Nephron (organoid): Measurements from ENCODE around the gene SH3YL1.
A peak's percentile ranks its signal among the peaks of the same experiment; 100 is the strongest.

Experiments used
- H3K27ac Mint-ChIP-seq, 3 experiments: 2 replicates each; pipeline ENCODE4 v1.8.0; 2020; ENCODE audit warnings: mixed read lengths in 3 of 3, mild to moderate bottlenecking in 2 of 3, moderate library complexity in 1 of 3
- H3K27me3 Mint-ChIP-seq: 2 replicates; pipeline ENCODE4 v1.8.0; 2021; ENCODE audit warnings: low read depth, mild to moderate bottlenecking, moderate library complexity, mixed read lengths
- H3K36me3 Mint-ChIP-seq: 2 replicates; pipeline ENCODE4 v1.8.0; 2020; ENCODE audit warnings: low read depth, mixed read lengths
- H3K4me1 Mint-ChIP-seq: 2 replicates; pipeline ENCODE4 v1.8.0; 2020; ENCODE audit warnings: mixed read lengths
- H3K4me3 Mint-ChIP-seq, 3 experiments: 2 replicates each; pipeline ENCODE4 v1.8.0; 2020; ENCODE audit warnings: mild to moderate bottlenecking in 3 of 3, mixed read lengths in 3 of 3, moderate library complexity in 2 of 3
- H3K9me3 Mint-ChIP-seq: 2 replicates; pipeline ENCODE4 v1.8.0; 2020; ENCODE audit warnings: mixed read lengths
- TF ChIP-seq, protein P1 (sequence below), 3 experiments: fragments of 200-600 bp; sonication (generic); IDR thresholded peaks; one replicate each; pipeline ENCODE4 v1.5.0; 2021; ENCODE audit warnings: antibody characterized with exemption in 3 of 3; ENCODE audit not compliant: unreplicated experiment in 3 of 3

The SH3YL1 gene, protein sequence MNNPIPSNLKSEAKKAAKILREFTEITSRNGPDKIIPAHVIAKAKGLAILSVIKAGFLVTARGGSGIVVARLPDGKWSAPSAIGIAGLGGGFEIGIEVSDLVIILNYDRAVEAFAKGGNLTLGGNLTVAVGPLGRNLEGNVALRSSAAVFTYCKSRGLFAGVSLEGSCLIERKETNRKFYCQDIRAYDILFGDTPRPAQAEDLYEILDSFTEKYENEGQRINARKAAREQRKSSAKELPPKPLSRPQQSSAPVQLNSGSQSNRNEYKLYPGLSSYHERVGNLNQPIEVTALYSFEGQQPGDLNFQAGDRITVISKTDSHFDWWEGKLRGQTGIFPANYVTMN

DNA sequence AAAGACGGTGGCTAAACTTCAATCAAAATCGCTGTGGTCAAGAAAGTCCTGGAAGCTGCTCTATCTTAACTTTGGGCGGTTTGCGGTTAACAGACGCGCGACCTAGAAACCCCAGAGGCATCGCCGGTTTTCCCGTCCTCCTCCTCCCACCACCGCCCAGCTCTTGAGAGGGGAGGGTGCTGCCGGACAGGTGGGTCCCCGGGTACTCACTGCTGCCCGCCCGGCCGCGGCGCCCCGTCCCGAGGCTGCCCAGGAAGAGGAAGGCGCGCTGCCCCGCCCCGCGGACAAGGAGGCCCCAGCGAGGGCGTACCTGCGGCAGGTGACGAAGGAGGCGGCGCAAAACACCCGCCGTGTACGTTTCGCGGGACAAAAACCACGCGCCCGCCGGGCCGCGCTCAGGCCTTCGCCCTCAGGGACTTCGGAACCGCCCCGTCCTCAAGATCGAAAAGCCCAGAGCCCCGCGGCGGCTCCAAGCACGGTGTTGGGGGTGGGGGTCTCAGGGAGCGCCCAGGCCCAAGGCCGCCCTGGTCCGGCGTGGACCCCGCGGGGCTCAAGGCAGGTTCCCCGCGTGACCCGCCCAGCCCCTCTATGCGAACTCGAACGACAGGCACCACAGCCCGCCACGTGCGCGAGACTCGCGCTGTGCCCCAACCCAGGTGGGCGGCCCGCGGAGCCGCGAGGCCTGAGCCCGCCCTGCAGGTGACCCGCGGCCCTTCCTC is at the start of gene SH3YL1:
Gene SH3YL1, minus strand, starts transcription at position 259 of the 719 bp plus-strand sequence. Its CDS starts 48 bp downstream, at position 211.
- peaks cover 37% of the 10 kb centered on the region for H3K4me1 Mint-ChIP-seq
- peak within 1 kb of the TSS; percentile 94 to 97 (median 95) for H3K4me3 Mint-ChIP-seq
- peak within 1 kb of the TSS; percentile 91 to 95 (median 91) for H3K27ac Mint-ChIP-seq
- H3K36me3 Mint-ChIP-seq, result peaks cover 43% of the 10 kb centered on the region
- peaks cover 5% of the 10 kb centered on the region for H3K9me3 Mint-ChIP-seq
- TF ChIP-seq, protein P1, sequence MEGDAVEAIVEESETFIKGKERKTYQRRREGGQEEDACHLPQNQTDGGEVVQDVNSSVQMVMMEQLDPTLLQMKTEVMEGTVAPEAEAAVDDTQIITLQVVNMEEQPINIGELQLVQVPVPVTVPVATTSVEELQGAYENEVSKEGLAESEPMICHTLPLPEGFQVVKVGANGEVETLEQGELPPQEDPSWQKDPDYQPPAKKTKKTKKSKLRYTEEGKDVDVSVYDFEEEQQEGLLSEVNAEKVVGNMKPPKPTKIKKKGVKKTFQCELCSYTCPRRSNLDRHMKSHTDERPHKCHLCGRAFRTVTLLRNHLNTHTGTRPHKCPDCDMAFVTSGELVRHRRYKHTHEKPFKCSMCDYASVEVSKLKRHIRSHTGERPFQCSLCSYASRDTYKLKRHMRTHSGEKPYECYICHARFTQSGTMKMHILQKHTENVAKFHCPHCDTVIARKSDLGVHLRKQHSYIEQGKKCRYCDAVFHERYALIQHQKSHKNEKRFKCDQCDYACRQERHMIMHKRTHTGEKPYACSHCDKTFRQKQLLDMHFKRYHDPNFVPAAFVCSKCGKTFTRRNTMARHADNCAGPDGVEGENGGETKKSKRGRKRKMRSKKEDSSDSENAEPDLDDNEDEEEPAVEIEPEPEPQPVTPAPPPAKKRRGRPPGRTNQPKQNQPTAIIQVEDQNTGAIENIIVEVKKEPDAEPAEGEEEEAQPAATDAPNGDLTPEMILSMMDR (IDR thresholded peaks at IDR 0.05; ENCODE audit: unreplicated experiment in 3 of 3), result no peak
- no peaks in the 10 kb centered on the region for H3K27me3 Mint-ChIP-seq

GRCh38 chr2:310994-311393 is 47.2 kb upstream of the SH3YL1 start:
- H3K27me3 Mint-ChIP-seq, result peaks cover 22% of the 10 kb centered on the region
- peaks cover 2% of the 10 kb centered on the region for H3K4me1 Mint-ChIP-seq
- H3K36me3 Mint-ChIP-seq, result no peaks in the 10 kb centered on the region
- TF ChIP-seq, protein P1 (IDR thresholded peaks at IDR 0.05; ENCODE audit: unreplicated experiment in 3 of 3), result no peak
- no peak overlapping the region for H3K4me3 Mint-ChIP-seq
- H3K9me3 Mint-ChIP-seq, result no peaks in the 10 kb centered on the region
- H3K27ac Mint-ChIP-seq, result peak overlapping the region; percentile 26 to 68 (median 31)

GRCh38 chr2:309954-310510 is 46.2 kb upstream of the SH3YL1 start:
- TF ChIP-seq, protein P1 (IDR thresholded peaks at IDR 0.05; ENCODE audit: unreplicated experiment in 3 of 3), result no peak
- peak overlapping the region; percentile 7 to 40 (median 8) for H3K27ac Mint-ChIP-seq

DNA sequence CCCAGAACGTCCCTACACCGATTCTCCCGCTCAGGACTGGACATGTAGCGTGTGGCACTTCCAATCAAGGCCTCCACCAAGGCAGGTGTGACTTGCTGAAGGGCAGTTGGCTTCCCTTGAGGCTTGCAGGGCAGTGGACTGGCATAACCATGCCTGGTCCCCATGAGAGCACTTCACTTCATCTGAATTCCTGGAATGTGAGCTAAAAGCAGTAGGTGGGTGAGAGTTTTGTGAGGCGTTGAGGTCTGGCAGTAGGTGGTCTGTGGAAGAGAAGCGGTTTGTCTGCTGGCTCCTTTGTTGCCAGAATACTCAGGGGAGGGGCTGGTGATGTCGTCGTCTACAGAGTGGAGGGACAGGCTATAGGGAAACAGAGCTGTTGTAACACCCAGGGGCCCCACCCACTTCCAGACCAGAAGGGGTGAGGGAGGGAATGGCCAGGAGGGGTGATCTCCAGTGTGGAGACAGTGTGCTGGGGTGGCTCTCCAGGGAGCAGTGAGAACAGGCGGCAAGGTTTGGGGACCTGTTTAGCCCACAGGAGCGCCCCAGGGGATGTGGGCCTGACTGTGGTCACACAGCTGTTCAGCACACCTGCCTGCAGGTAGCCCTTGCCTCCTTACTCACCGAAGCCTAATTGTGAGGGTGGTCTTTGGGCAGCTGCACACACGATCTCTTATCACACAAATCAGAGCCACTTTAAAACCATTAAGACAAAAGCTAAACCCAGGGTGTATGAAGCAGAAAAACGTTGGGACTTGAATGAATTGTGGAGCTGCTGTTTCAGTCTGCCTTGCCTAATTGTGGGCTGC is 45.5 kb upstream of the SH3YL1 start:
- peak overlapping the region; percentile 7 to 63 (median 7) for H3K27ac Mint-ChIP-seq
- no peaks in the 10 kb centered on the region for H3K36me3 Mint-ChIP-seq
- no peaks in the 10 kb centered on the region for H3K9me3 Mint-ChIP-seq
- peaks cover 26% of the 10 kb centered on the region for H3K27me3 Mint-ChIP-seq
- TF ChIP-seq, protein P1 (IDR thresholded peaks at IDR 0.05; ENCODE audit: unreplicated experiment in 3 of 3), result no peak
- no peak overlapping the region for H3K4me3 Mint-ChIP-seq
- no peaks in the 10 kb centered on the region for H3K4me1 Mint-ChIP-seq

More at GRCh38 chr2:309954-310510, 46.2 kb upstream of the SH3YL1 start:
- Mint-ChIP-seq H3K36me3 (no peaks in the 10 kb centered on the region), H3K9me3 (no peaks in the 10 kb centered on the region), H3K4me1 (no peaks in the 10 kb centered on the region), H3K27me3 (peaks cover 26% of the 10 kb centered on the region), H3K4me3 (no peak overlapping the region)

DNA sequence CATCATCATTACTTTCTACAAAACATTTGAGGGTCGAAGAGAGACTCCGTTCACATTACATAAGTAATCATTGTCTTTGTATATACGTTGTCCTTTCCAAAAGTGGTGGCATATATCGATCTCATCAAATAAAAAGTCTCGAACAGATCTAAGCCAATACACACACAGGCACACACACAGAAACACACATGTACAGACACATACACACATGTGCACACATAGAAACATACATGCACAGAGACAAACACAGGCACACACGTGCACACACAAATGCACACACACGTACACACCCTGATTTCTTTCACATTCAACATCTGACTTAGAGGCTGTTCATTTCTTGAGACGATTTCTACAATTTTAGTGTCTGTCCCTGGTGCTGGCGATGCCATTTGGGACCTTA is 41.5 kb upstream of the SH3YL1 start:
- H3K4me3 Mint-ChIP-seq, result no peak overlapping the region
- H3K9me3 Mint-ChIP-seq, result peaks cover 19% of the 10 kb centered on the region

More for the DNA sequence above, 41.5 kb upstream of the SH3YL1 start:
- Mint-ChIP-seq H3K27me3 (peaks cover 15% of the 10 kb centered on the region), H3K4me1 (no peaks in the 10 kb centered on the region), H3K27ac (no peak overlapping the region), H3K36me3 (peaks cover 6% of the 10 kb centered on the region)
- TF ChIP-seq, protein P1 (IDR thresholded peaks at IDR 0.05; ENCODE audit: unreplicated experiment in 3 of 3), result no peak
